ENCODE data around the gene POLL.
"Not testable (repeated sequence)": the region's sequence is repeated elsewhere in the genome, so short reads cannot be mapped to it uniquely, and the experiment has no call there.

The POLL gene

GRCh38 chr10:101595591-101596433 lies 7.8 kb upstream of the POLL start:
- Mint-ChIP-seq H3K27me3 (no peaks in the 10 kb centered on the region), H3K4me3 (no peak overlapping the region), H3K9me3 (no peaks in the 10 kb centered on the region), H3K27ac (no peak overlapping the region), H3K4me1 (peaks cover 0 to 2% of the 10 kb centered on the region in 2 donors), H3K36me3 (peaks cover 0 to 2% of the 10 kb centered on the region in 2 donors)
- DNase-seq (no peak), ATAC-seq (replicated peaks) (no peak)

DNA sequence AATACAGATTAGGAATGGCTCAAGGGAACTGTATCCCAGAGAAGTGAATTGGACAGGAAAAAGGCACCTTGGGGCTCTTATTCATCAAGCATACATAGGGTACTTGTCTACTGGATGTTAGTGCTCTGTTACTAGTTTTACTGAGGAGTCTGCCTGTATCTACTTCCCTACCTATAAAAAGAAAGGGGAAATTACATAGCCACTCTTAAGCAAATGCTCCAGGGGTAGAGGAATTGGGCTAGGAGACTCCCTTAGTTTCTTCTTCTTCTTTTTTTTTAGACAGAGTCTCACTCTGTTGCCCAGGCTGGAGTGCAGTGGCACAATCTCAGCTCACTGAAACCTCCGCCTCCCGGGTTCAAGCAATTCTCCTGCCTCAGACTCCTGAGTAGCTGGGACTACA lies 5.3 kb upstream of the POLL start:
- H3K4me1 Mint-ChIP-seq; H3K9me3 Mint-ChIP-seq; ATAC-seq (replicated peaks); DNase-seq; H3K36me3 Mint-ChIP-seq; H3K27me3 Mint-ChIP-seq; H3K4me3 Mint-ChIP-seq; H3K27ac Mint-ChIP-seq: not testable (repeated sequence)

GRCh38 chr10:101588879-101589278 lies 822 bp upstream of the POLL start:
- H3K4me3 Mint-ChIP-seq = peak overlapping the region; percentile 96 to 99
- H3K36me3 Mint-ChIP-seq = peaks cover 15 to 17% of the 10 kb centered on the region in 2 donors
- no peak for DNase-seq
- no peaks in the 10 kb centered on the region for H3K9me3 Mint-ChIP-seq
- no peaks in the 10 kb centered on the region for H3K27me3 Mint-ChIP-seq
- no peak for ATAC-seq (replicated peaks)
- peaks cover 18 to 42% of the 10 kb centered on the region in 2 donors for H3K4me1 Mint-ChIP-seq
- H3K27ac Mint-ChIP-seq = peak overlapping the region; percentile 5

GRCh38 chr10:101585841-101586240 lies 2.2 kb downstream of the POLL start:
- Mint-ChIP-seq H3K27me3 (no peaks in the 10 kb centered on the region), H3K36me3 (peaks cover 24 to 27% of the 10 kb centered on the region in 2 donors), H3K9me3 (no peaks in the 10 kb centered on the region), H3K4me1 (peaks cover 16 to 42% of the 10 kb centered on the region in 2 donors), H3K4me3 (no peak overlapping the region), H3K27ac (no peak overlapping the region)
- DNase-seq = no peak
- no peak for ATAC-seq (replicated peaks)

GRCh38 chr10:101580486-101581399 lies 7.3 kb downstream of the POLL start:
- ATAC-seq (replicated peaks) = no peak
- Mint-ChIP-seq H3K4me1 (peaks cover 5 to 10% of the 10 kb centered on the region in 2 donors), H3K9me3 (no peaks in the 10 kb centered on the region), H3K27ac (no peak overlapping the region), H3K27me3 (no peaks in the 10 kb centered on the region), H3K4me3 (no peak overlapping the region), H3K36me3 (peaks cover 42 to 54% of the 10 kb centered on the region in 2 donors)
- no peak for DNase-seq

DNA sequence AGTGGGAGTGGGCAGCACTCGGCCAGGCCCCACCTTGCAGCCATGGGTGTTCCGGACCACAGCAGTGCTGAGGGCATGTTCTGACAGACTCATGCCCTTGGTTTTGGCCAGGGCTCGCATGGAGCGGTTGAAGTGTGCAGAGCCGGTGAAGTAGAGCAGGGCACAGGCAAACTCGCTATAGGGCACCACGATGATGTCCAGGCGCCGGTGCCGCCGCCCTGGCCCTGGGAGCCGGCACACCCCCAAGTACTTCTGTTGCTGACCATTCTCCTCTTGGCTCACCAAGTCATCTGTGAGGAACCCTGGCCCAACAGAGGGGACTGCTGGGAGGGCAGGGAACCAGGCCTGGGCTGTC lies 8.6 kb downstream of the POLL start:
- DNase-seq = no peak
- no peak overlapping the region for H3K4me3 Mint-ChIP-seq
- H3K27ac Mint-ChIP-seq = no peak overlapping the region
- no peaks in the 10 kb centered on the region for H3K27me3 Mint-ChIP-seq
- H3K36me3 Mint-ChIP-seq = peaks cover 34 to 49% of the 10 kb centered on the region in 2 donors
- peaks cover 0 to 2% of the 10 kb centered on the region in 2 donors for H3K4me1 Mint-ChIP-seq
- no peak for ATAC-seq (replicated peaks)
- no peaks in the 10 kb centered on the region for H3K9me3 Mint-ChIP-seq

GRCh38 chr10:101578803-101579515 lies 9.1 kb downstream of the POLL start:
- Mint-ChIP-seq H3K9me3 (no peaks in the 10 kb centered on the region), H3K36me3 (peaks cover 33 to 48% of the 10 kb centered on the region in 2 donors), H3K27me3 (no peaks in the 10 kb centered on the region), H3K4me3 (no peak overlapping the region), H3K27ac (no peak overlapping the region), H3K4me1 (no peaks in the 10 kb centered on the region)
- DNase-seq (no peak), ATAC-seq (replicated peaks) (no peak)

GRCh38 chr10:101578192-101578591 lies 9.9 kb downstream of the POLL start:
- Mint-ChIP-seq H3K9me3 (no peaks in the 10 kb centered on the region), H3K27me3 (no peaks in the 10 kb centered on the region), H3K4me3 (no peak overlapping the region), H3K36me3 (peaks cover 29 to 52% of the 10 kb centered on the region in 2 donors), H3K4me1 (no peaks in the 10 kb centered on the region), H3K27ac (no peak overlapping the region)
- no peak for DNase-seq
- ATAC-seq (replicated peaks) = no peak

DNA sequence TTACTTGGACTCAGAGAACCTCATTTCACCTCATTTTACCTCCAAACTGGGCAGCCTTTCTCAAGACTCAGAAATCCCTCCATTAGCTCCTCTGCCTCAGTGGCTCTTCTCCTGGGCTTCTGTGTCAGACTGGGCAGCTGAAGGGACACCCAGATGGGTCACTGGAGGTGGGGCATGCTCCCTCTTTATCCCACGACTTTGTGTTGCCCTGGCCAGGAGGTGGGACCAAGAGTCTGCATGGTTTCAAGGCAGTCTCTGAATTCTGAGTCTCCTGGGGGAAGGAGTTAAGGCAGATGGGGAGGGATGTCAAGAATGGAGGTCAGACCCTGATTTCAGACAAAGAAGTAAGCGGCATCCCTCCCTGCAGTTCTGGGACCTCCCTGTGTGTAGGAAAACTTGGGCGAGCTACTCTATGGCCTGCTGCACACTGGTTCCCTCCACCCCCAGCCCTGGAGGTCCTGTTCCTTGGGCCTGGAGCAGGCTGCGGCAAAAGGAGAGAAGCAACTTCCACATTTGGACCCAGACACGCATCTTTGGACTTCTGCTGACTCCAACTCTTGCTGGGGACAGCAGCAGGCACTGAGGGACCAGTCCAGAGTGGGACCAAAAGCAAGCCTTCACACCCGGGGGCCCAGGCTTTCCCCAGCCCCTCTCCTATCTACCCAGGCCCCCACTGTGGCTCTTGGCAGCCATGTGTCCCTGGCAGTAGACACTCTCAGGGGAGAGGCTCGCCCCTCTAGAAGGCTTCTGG lies 10.8 kb downstream of the POLL start:
- peaks cover 25 to 55% of the 10 kb centered on the region in 2 donors for H3K36me3 Mint-ChIP-seq
- DNase-seq (no peak), ATAC-seq (replicated peaks) (no peak)
- no peaks in the 10 kb centered on the region for H3K9me3 Mint-ChIP-seq
- H3K27ac Mint-ChIP-seq = no peak overlapping the region
- H3K4me3 Mint-ChIP-seq = no peak overlapping the region
- no peaks in the 10 kb centered on the region for H3K27me3 Mint-ChIP-seq
- H3K4me1 Mint-ChIP-seq = no peaks in the 10 kb centered on the region

GRCh38 chr10:101576211-101576863 lies 11.7 kb downstream of the POLL start:
- Mint-ChIP-seq H3K4me1 (no peaks in the 10 kb centered on the region), H3K36me3 (peaks cover 22 to 53% of the 10 kb centered on the region in 2 donors)
- DNase-seq = no peak

DNA sequence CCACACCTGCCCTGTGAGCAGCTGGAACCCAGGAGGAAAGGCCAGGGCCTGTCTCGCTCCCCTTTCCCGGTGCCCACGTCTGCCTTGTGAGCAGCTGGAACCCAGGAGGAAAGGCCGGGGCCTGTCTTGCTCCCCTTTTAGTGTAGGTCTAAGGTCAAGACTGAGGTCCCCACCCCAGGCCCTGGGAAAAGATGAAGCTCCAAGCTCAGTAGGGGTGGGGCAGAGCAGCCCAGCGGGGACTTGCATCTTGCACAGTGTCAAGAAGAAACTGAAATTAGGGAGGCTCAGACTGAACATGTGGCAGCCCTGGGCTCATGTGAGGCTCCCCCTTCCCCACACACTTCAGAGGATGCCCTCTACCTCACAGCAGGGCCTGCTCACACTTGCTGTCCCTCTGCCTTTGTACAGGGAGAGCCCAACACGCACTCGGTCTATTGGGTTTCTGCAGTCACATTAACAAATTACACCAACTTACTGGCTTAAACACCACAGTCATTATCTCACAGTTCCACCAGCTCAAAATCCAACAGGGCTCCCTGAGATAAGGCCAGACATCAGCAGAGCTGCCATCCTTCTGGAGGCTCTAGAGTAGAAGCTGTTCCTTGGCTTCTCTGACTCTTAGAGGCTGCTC lies 12.4 kb downstream of the POLL start:
- Mint-ChIP-seq H3K4me3 (no peak overlapping the region), H3K27me3 (peaks cover 5 to 6% of the 10 kb centered on the region in 2 donors), H3K4me1 (peaks cover 4 to 5% of the 10 kb centered on the region in 2 donors), H3K27ac (peak overlapping the region; percentile 31), H3K36me3 (peaks cover 25 to 54% of the 10 kb centered on the region in 2 donors), H3K9me3 (no peaks in the 10 kb centered on the region)
- DNase-seq (no peak), ATAC-seq (replicated peaks) (peak in 1 of 2 donors; percentile 18)

More at GRCh38 chr10:101576211-101576863, 11.7 kb downstream of the POLL start:
- ATAC-seq (replicated peaks) = no peak
- H3K27ac Mint-ChIP-seq = peak overlapping the region; percentile 31
- no peaks in the 10 kb centered on the region for H3K9me3 Mint-ChIP-seq
- H3K27me3 Mint-ChIP-seq = no peaks in the 10 kb centered on the region
- H3K4me3 Mint-ChIP-seq = no peak overlapping the region

DNA sequence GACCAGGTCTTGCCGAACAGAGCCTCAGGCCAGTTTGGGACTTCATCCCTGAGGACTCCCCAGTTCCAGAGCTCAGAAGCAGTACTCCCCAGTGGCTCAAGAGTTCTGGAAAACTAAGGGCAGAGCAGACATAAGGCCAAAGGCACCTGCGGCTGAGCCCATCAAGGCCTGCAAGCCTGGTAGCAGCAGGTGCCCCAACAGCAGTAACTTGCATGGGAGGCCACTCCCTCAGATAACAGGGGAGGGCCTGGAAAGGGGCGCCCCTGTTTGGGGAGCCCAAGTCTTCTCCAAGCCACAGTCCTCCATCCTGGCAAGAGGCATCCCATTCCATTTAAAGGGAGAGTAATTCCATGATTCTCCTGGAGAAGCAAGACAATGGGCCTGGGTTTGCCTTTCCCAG lies 13.0 kb downstream of the POLL start:
- Mint-ChIP-seq H3K9me3 (no peaks in the 10 kb centered on the region), H3K4me3 (no peak overlapping the region), H3K27me3 (peaks cover 7 to 11% of the 10 kb centered on the region in 2 donors), H3K4me1 (peaks cover 6 to 11% of the 10 kb centered on the region in 2 donors), H3K36me3 (peaks cover 24 to 52% of the 10 kb centered on the region in 2 donors), H3K27ac (no peak overlapping the region)
- DNase-seq (no peak), ATAC-seq (replicated peaks) (no peak)

Data from stimulated activated naive B cell treated with anti-CD40 and anti-IgM and Interleukin-4, amounts not matched to agents 10 μg/mL and 1 μg/mL and 100 μg/mL, for 72 hours (primary cell).